ENCODE results near the gene MARCHF3.

- TF ChIP-seq POLR2A (IDR thresholded peaks at IDR 0.05; ENCODE audit: low read length) (no peak), GATA1 (IDR thresholded peaks at IDR 0.05; ENCODE audit: low read depth, low read length) (no peak)
Measured at GRCh38 chr5:127028822-127029457, 1.4 kb downstream of the MARCHF3 start.

Data from erythroblast (primary cell).